Measurements from ENCODE around the gene TMEM86A. TPM values are rescaled to one million over a fixed set of nuclear protein-coding genes. Genes with fewer than 3 reads are reported as not detected.

TMEM86A gene
- total RNA-seq, 1 donor from 2014 or later = 7.0 TPM

GRCh38 chr11:18720808-18721560, 22.4 kb downstream of the TMEM86A start:
- DNase-seq (ENCODE audit: low spot score) (peak; percentile 92), ATAC-seq (peak; percentile 98)
- intact Hi-C loops (cut with DNase I) = no loop called here

GRCh38 chr11:18721561-18722292, 23.1 kb downstream of the TMEM86A start:
- peak; percentile 69 for DNase-seq (ENCODE audit: low spot score)
- peak; percentile 80 for ATAC-seq
- intact Hi-C loops (cut with DNase I) = no loop called here

DNA sequence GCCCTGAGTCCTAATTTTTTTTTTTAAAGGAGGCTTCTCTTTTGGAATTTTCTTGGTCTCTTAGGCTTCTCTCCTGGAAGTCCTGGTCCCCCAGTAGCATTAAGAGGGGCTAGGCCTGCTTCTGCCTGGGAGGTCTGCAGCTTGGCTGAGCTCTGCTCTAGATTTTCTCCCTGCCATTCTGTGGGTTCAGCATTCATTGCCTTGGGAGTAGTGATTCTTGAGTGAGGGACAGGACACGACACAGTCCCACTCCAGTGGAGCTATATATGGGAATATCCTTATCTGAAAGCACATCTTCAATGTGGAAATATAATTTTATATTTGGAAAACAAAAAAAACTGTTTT, 23.7 kb downstream of the TMEM86A start:
- intact Hi-C loops (cut with DNase I) = no loop called here
- no peak for DNase-seq (ENCODE audit: low spot score)
- ATAC-seq = no peak

- no peak for ATAC-seq
Observed at GRCh38 chr11:18723991-18724390, 25.4 kb downstream of the TMEM86A start.

GRCh38 chr11:18726040-18726439, 27.5 kb downstream of the TMEM86A start, which contains the start of gene IGSF22:
IGSF22 (minus strand) TSS chr11:18726188; CDS start chr11:18724236, 1,952 bp downstream.
- ATAC-seq = no peak
- no peak for DNase-seq (ENCODE audit: low spot score)
- intact Hi-C loops (cut with DNase I) = no loop called here

More at GRCh38 chr11:18723991-18724390, 25.4 kb downstream of the TMEM86A start:
- no peak for DNase-seq (ENCODE audit: low spot score)
- intact Hi-C loops (cut with DNase I) = no loop called here

DNA sequence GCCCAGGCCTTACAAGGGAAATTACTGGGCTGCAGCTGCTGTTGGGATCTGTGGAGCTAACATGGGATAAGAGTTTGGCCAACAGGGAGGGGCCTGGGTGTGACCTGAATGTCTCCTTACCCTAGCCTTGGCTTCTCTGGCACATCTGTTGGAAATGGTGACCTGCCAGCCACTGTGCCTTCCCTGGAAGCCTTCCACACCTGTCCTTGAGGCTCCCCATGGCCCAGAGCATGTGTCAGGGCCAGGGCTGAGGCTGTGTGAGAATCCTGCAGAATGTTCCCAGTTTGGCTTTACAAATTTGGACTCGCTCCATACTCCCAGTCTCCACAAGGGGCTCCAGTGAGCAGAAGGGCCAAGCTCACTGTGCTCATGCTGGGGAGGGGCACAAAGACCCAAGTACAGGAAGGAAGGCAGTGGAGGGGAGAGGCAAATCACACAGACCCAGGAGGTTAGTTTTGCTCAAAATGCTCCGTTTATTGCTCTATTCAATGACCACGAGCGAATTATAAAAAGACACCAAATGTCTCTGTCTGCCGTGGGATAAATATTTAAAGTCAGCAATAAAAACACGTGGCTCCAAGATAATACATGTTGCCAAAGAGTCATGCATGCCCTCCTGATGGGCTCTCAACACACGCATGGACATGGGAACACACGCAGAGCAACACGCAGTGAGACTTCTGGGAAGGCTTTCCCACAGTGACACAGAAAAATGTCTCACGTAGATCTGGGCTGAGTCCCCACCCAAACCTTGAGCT, 29.1 kb downstream of the TMEM86A start:
- intact Hi-C loops (cut with DNase I) = no loop called here
- DNase-seq (ENCODE audit: low spot score) = no peak
- peak; percentile 35 for ATAC-seq

DNA sequence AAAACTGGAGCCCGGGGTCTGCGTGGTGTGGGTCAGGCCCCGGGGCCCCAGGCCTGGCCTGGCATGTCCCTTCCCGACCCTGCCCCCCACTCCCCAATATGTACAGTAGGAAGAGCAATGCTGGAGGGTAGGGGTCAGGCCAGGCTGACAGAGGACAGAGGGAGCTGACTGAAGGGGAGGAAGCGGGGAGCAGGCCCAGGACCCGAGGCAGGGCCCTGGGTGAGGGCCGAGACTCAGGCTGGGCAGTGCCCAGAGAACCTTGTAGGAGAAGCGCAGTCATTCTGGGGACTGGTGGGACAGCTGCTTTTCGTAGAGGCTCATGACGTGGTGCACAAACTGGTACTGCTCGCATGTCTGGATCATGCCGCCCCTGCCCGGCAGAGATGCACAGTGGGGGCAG, 30.1 kb downstream of the TMEM86A start:
- ATAC-seq (no peak), DNase-seq (ENCODE audit: low spot score) (no peak)
- intact Hi-C loops (cut with DNase I) = no loop called here

- ATAC-seq (no peak), DNase-seq (ENCODE audit: low spot score) (no peak)
- intact Hi-C loops (cut with DNase I) = no loop called here
Observed at GRCh38 chr11:18729426-18729825, 30.8 kb downstream of the TMEM86A start.

DNA sequence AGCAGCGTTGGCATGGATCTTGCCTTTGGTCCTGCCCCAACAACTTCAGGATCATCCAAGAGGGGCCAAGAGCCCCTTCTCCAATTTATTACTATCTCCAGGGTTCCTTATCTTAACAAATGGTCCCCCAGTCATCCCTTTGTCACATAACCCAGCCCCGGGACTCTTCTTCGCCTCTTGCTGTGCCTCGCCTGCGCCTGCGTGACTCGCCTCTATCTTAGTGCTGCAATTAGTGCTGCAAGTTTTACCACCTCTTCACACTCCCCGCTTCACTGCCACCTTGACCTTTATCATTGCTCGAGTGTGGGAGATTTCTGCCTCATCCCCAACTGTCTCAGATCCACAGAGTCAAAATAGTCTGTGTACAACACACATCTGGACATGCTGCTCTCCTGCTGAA, 31.4 kb downstream of the TMEM86A start:
- ATAC-seq (no peak), DNase-seq (ENCODE audit: low spot score) (no peak)
- intact Hi-C loops (cut with DNase I) = no loop called here

GRCh38 chr11:18731441-18731840, 32.9 kb downstream of the TMEM86A start:
- ATAC-seq = no peak
- DNase-seq (ENCODE audit: low spot score) = no peak
- intact Hi-C loops (cut with DNase I) = no loop called here

GRCh38 chr11:18731949-18732821, 33.6 kb downstream of the TMEM86A start:
- peak; percentile 80 for DNase-seq (ENCODE audit: low spot score)
- intact Hi-C loops (cut with DNase I) = no loop called here
- peak; percentile 66 for ATAC-seq

GRCh38 chr11:18733202-18733601, 34.6 kb downstream of the TMEM86A start:
- ATAC-seq = no peak
- no peak for DNase-seq (ENCODE audit: low spot score)
- intact Hi-C loops (cut with DNase I) = no loop called here

DNA sequence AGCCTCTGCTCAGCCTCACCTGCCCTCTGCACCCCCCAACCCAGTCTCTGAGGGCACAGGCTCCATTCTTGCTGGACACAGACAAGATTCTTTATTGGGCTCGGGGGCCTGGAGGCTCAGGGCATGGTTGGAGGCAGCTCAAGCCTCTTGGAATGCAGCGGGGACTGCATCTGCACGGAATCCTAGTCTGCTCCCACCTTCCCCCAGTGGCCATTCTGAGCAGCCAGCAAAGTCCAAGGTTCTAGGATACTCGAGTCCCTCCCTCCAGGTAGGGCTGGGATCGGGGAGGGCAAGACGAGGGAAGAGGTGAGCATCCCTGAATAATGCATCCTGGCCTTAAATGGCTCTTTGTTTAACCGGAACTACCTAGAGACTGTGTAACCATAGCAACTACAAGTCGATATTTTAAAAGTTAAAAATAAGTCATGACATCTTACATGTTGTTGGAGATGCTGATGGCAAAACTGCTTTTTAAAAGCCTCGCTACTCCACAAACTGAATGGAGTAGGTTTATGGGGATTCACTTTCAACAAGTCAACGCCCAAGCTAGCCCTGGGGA, 38.1 kb downstream of the TMEM86A start:
- intact Hi-C loops (cut with DNase I) = no loop called here
- no peak for ATAC-seq

DNA sequence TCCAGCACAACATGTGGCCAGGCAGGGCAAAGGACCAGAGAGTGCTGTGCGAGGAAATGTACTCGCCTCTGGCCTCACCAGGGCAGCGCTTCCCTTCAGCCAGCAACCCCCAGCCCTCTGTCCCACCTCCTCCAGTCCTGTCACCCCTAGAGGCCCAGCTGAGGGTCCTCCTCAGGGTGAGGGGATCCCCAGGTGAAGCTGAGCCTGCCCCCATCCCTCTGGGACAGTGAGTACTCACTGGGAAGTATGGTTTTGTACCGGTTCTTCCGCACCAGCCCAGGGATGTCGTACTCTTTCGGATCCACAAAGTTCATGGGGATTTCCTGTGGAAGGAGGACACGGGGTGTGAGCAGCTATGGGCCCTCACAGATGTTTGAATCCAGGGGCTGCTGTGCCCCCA, 39.1 kb downstream of the TMEM86A start:
- intact Hi-C loops (cut with DNase I) = no loop called here
- no peak for DNase-seq (ENCODE audit: low spot score)
- no peak for ATAC-seq

More for the DNA sequence above, 38.1 kb downstream of the TMEM86A start:
- no peak for DNase-seq (ENCODE audit: low spot score)

DNA sequence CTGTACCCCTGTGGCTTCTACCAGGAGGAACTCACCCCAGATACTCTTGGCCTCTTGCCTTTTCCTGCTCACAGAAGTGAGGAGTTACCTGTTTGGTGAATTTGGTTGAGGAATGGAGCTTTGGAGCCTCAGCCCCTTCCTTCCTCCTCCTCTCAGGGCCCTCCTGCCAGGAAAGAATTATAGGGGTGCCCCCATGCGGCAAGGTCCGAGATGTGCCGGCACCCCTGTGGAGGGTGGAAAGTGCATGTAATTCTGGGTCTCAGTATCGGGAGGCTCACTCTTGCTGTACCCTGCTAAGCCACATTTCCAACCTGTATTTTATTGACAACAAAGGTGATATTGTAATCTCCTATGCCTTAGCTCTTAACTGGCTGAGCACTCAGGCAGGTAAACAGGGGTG, 41.1 kb downstream of the TMEM86A start:
- no peak for DNase-seq (ENCODE audit: low spot score)
- no peak for ATAC-seq
- intact Hi-C loops (cut with DNase I) = no loop called here

DNA sequence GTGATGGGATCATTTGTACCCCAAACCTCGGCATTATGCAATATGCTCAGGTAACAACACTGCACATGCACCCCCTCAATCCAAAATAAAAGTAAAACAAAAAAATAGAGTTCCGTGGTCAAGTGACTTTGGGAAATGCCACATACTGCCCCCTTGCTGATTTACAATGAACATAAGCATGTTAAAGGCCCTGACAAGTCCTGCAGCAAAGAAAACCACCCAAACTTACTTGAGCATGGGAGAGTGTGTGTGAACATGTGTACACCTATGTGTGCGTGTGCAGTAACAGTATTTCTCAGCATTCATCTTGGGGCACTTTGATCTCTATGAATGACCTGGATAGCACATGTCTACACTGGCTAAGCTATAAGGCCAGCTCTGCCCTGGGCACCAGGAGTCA, 43.2 kb downstream of the TMEM86A start:
- intact Hi-C loops (cut with DNase I) = no loop called here
- DNase-seq (ENCODE audit: low spot score) (no peak), ATAC-seq (no peak)

GRCh38 chr11:18743365-18743764, 44.8 kb downstream of the TMEM86A start:
- intact Hi-C loops (cut with DNase I) = no loop called here
- ATAC-seq = no peak
- DNase-seq (ENCODE audit: low spot score) = no peak

GRCh38 chr11:18743900-18744514, 45.4 kb downstream of the TMEM86A start:
- no peak for DNase-seq (ENCODE audit: low spot score)
- ATAC-seq = no peak
- intact Hi-C loops (cut with DNase I) = no loop called here

All from sciatic nerve (tissue), 2 donors.